ENCODE measurements around the gene TMEM108.

- TF ChIP-seq, protein P1, sequence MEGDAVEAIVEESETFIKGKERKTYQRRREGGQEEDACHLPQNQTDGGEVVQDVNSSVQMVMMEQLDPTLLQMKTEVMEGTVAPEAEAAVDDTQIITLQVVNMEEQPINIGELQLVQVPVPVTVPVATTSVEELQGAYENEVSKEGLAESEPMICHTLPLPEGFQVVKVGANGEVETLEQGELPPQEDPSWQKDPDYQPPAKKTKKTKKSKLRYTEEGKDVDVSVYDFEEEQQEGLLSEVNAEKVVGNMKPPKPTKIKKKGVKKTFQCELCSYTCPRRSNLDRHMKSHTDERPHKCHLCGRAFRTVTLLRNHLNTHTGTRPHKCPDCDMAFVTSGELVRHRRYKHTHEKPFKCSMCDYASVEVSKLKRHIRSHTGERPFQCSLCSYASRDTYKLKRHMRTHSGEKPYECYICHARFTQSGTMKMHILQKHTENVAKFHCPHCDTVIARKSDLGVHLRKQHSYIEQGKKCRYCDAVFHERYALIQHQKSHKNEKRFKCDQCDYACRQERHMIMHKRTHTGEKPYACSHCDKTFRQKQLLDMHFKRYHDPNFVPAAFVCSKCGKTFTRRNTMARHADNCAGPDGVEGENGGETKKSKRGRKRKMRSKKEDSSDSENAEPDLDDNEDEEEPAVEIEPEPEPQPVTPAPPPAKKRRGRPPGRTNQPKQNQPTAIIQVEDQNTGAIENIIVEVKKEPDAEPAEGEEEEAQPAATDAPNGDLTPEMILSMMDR (IDR thresholded peaks at IDR 0.05) = no peak
- no peak for TF ChIP-seq POLR2A (IDR thresholded peaks at IDR 0.05)
These were observed 173.3 kb downstream of the TMEM108 start for GRCh38 chr3:133211449-133211848.

Data from suprapubic skin (tissue), 3 donors.